Stimulated activated CD8-positive, alpha-beta memory T cell treated with anti-CD3 and anti-CD28 coated beads, Interleukin-15, amount 100 ng/mL, for 48 hours (primary cell): ENCODE measurements around the gene UBR3.

Experiments used
- DNase-seq, 2 donors: peaks; one replicate each; pipeline ENCODE4 v3.0.0-alpha.2; 2020; ENCODE audit warnings: low read depth in 2 of 2

UBR3 gene

DNA sequence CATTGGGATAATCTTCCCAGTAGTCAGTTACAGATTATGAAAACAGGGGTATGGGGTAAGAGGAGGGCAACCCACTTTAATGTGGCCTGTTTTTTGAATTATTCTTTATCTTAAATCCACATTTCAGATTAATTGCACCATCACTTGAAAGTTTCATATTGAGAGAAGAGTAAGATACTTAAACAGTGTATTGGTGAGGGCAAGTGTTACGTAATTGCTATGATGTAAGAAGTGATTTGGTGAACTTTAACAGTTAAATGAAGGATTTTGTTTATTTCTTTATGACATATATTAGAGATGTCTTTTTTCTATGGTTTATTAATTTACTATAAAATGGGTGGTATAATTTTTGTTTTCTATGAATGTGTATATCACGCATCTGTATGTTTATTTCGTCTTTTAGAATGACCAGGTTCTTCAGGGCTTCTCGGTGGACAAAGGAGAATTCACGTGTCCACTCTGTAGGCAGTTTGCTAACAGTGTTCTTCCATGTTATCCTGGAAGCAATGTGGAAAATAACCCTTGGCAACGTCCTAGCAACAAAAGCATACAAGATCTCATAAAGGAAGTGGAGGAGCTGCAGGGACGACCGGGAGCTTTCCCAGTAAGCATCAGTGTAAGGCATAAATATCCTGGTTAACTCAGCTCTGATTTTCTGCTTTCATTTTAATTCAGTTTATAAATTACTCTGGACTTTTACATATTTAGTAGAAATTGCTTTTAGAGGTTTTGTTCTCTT is 179.5 kb downstream of the UBR3 start:
- no peak for DNase-seq

DNA sequence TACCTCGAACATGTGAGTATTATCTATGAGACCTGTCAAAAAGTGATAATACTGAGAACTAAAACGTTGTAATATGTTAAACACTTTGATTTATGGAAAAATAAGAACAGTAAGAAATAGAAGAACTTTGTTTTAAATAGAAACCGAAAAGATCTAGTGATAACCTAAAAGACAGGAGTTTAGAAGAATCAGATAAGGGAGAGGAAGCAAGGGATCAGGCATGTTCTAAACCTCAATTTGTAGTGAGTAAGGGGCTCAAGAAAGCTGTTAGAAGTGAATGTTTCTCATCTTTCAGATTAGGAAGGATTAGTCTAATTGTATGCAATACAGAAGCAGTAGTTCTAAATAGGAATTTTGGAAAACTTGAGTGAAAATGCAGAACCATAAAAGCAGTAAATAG is 182.0 kb downstream of the UBR3 start:
- no peak for DNase-seq

DNA sequence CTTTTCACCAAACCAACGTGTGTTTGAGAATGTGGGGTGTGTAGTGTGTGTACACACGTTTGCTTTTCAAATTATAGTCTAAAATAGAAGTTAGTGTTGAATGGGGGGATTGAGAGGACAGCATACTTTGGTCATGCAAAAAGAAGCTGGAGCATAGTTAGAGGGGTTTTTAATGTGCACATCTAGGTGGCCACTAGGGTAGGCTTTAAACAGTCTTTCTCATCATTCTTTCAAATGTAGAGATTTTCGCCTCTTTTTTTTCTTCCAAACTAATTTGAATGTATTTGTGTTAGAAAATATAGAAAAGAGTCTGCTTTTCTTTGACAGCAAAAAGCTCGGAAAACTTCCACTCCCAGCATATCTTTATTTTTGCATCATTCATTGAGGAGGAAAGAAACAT is 185.5 kb downstream of the UBR3 start:
- no peak for DNase-seq

DNA sequence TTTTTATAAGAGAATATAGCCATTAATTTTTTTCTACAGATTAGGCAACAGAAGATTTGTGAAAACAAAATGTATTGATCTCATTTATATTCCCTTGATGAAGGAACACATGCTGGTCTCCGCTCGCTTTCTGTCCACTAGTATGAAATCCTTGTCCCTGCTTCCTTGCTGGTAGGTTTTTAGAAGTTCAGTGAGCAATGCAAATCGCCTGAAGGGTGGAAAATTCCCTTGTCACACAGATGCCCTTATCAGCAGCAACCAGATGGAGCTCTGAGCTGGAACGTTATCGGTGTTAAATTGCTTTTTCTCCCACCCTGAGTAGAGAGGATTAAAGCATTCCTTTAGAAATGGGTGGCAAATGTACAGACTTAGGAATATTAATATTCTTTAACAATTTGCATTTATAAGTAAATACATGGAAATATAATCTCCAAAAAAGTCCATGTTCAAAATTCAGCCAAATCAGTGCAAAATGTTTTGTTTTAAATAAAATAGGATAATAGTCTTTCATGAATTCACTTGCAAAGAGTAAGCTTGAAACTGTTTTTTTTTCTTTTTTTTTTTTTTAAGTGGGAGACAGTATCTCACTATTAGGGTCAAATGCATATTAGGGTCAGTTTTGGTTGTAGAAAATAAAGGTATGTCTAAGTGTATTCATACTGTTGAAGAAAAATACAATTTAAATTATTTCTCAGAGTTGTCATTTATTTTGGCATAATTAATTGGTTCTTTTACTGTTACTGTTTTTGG is 186.7 kb downstream of the UBR3 start:
- DNase-seq = no peak

DNA sequence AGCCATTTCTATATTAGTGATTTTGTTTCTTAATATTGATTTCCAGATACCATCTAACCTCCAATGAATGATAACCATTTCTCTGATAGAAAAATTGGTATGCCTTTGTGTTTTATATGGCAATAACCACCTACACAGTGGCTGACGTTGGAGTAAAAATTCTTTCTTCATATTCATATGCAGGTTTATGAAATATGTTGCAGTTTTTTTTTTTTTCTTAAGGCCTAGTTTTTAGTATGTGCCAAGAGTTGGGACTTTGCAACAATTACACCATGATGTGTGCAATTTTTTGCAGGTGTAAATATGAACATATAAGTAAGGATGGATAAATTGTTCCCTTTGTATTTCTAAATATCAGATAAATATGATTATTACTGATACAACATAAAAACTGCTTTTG is 187.5 kb downstream of the UBR3 start:
- DNase-seq = no peak

DNA sequence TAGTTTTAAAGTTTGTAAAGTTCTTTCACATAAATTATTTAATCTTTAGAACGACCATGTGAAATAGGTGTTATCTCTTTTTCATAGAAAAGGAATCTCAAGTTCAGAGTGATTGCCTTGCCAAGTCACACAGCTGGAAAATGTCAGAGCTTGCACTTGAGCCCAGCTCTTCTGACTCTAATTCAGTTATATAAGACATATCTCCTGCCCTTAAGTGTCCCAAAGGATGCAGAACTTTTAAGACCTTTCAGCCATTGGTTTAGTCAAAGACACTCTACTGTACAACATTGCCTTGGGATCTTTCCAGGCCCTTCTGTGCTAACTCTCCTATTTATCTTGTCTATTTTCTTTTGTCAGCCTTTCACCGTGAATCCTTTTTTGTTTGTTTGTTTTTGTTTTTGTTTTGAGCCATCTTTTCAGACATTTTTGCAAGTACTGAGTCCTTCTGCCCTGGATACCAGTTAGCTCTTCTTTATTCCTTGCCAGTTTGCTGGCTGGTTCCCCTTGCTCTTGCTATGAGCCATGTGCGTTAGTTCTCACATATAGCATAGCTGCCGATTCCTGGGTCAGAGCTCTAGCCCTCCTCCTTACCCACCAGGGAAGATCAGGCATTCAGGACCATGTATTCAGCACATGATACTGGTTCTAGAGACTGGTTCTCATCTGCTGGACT is 190.7 kb downstream of the UBR3 start:
- no peak for DNase-seq

DNA sequence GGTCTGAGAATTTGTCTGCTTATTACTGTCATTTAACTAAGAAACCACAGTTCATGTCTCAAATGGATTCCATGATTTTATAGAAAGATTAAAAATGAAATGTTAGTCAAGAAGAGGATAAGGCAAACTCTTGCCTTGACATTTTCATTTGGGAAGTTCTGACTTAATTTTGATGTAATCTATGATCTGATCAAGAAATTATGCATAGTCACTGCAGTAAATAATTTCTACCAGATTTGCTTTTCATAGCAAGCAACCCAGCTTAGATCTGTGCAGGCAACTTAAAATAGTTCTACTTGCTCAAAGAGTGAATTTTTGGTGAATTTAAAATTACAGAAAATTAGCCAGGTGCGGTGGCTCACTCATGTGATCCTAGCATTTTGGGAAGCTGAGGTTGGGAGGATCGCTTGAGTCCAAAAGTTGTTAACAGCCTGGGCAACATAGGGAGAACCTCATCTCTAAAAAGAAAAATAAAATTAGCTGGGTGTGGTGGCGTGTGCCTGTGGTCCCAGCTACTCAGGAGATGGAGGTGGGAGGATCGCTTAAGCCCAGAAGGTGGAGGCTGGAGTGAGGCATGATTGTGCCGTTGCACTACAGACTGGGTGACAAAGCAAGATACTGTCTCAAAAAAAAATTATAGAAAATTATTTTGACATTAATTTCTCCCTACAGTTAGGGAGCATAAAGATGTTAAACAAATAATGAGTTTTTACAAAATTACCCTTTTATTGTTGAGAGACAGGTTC is 192.0 kb downstream of the UBR3 start:
- no peak for DNase-seq

DNA sequence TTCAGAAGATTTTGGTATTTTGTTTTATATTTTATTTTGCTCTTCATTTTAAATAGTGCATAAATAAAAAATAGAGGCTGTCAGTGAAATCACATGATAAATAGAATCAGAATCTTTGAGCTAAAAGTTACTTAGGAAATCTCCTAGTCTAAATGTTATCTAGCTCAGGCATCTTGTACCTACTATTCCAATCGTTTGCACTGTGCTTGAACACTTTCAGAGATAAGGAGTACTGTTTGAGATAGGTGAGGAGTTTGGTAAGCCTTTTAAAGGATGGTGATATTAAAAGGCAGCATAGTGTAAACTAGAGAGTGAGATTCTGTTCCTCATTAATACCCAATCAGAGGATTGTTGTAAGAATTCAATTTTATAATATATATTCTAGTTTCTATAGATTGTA is 193.5 kb downstream of the UBR3 start:
- DNase-seq = no peak

DNA sequence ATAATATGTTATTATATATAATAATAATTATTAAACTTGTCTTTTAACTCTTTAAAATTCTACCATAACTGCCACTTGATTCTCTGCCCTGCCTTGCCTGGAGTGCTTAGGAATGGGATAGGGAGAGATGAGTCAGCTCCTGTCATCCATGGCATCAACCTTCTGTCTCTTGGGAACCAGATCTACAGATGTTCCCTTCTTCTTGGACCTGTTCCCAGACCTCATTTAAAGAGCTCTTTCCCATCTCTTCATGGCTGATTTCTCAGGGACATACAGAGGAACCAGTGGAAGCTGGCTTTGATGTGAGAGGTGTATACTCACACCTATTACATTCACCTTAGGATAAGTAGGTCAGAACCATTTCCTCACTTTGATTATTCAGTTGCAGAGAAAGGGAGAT is 195.4 kb downstream of the UBR3 start:
- no peak for DNase-seq

DNA sequence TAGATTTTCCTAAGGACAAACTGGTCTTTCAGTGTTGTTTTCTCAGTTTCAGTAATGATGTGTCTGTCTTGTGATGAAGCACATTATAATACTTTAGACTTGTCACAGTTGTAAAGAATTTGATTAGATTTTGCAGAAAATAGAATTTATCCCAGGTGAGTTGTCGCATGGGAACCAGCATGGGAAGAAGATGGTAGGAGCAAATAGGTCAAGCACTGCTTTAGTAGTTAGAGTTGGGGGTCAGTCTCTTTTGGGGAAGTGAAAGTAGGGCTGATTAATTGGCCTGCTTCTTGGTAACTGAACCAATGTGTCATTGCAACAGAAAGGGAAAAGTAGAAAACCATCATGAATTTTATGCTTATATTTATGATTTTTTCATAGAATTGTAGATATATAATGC is 197.5 kb downstream of the UBR3 start:
- DNase-seq = no peak

DNA sequence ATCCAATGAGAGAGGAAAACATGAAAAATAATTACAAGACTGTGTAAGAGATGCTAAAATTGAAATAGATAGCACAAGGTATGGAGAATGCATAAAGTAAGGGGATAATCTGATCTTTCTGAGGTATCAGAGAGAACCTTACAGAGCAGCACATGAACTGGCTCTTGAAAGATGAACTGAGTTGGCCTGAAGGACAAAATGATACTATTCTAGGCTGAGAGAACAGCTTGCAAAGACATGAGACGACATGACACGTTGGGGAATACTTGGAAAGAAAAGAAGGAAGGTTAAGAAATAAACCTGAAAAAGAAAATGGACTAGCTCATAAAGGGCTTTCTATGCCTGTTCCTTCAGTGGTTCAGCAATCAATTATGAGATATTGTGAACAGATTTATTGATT is 198.0 kb downstream of the UBR3 start:
- DNase-seq = no peak

DNA sequence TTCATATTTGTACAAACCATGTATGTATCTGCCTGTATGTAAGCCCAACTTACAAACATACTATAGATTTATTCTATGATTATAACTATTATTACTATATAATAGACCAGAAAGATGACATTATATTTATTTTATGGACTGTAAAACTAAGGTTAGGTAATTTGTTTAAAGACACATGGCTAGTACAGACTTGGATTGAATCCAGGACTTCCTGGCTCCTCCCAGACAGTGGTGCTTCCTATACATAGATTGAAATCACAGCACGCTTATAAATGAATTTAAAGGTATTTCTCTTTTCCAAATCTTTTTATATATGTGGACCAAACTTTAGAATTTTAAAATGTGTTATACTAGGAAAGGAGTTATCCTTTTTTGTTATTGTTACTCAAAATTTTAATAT is 199.1 kb downstream of the UBR3 start:
- no peak for DNase-seq

DNA sequence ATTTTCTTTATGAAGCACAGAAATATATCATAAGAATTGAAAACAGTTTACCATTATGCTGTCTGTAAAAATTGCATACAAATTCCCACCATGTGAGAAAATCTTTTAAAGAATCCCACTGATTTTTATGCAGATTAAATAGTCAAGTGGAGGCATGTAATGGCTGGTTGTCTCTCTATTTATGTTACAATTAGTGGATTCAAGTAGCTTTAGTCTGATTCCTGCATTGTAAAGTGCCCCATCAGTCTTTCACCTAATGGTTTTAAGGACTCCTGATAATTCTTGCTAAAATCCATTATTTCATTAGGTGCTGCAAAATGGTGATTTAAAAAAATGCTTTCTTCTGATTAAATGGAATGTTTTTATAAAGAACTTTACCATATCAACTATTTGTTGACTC is 202.3 kb downstream of the UBR3 start:
- DNase-seq = no peak

DNA sequence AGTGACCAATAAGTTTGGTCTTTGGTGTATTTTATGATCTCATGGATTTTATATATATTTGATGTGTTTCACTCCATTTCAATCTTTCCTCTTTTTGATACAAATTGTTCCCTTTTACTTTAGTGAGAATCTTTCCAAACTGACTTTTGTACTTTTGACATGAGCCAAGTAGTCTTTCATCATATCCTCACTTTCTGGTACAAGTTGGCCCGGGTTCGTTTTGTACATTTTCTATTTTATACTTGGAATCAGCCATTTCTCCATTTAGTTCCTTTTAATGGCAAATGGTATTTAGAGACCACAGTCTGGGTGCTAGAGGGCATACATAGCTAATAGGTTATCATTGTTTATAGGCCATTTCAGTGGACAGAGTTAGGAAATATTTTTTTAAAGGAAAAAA is 202.8 kb downstream of the UBR3 start:
- no peak for DNase-seq

DNA sequence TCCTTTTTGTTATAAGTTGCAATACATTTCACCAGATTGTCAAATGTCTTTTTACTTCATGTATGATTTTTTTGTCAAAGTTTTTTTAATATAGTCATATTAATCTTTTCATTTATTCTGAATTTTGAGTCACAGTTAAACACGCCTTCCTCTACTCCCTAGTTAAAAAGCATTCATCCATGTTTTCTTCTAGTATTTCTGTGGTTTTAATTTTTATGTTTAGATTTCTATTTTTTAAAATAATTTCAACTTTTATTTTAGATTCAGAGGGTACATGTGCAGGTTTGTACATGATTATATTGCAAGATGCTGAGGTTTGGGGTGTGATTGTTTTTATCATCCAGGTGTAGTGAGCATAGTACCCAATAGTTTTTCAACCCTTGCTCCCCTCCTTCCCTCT is 204.0 kb downstream of the UBR3 start:
- no peak for DNase-seq

DNA sequence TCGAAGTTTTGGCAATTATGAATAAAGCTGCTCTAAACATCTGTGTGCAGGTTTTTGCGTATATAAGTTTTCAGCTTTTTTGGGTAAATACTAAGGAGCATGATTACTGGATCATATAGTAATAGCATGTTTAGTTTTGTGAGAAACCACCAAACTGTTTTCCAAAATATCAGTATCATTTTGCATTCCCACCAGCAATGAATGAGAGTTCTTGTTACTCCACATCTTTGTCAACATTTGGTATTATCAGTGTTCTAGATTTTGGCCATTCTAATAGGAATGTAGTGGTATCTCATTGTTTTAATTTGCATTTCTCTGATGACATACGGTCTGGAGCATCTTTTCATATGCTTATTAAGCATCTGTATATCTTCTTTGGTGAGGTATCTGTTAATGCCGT is 207.3 kb downstream of the UBR3 start:
- no peak for DNase-seq

DNA sequence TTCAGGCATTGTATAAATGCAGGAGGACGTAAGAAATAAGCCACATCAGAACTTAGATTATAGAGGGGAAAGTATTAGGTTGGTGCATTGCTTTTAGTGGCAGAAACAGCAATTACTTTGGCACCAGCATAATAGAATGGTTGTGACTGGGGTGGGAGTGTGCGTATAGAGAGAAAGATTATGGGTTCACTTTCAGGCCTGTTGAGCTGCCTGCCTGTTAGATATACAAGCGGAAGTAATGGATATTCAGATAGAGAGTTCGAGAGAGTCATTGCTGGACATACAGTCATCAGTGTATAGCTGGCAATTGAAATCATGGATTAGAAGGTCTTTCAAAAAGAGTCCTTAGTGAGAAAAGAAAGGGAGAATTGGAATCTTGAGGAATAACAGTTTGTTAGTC is 211.5 kb downstream of the UBR3 start:
- no peak for DNase-seq

DNA sequence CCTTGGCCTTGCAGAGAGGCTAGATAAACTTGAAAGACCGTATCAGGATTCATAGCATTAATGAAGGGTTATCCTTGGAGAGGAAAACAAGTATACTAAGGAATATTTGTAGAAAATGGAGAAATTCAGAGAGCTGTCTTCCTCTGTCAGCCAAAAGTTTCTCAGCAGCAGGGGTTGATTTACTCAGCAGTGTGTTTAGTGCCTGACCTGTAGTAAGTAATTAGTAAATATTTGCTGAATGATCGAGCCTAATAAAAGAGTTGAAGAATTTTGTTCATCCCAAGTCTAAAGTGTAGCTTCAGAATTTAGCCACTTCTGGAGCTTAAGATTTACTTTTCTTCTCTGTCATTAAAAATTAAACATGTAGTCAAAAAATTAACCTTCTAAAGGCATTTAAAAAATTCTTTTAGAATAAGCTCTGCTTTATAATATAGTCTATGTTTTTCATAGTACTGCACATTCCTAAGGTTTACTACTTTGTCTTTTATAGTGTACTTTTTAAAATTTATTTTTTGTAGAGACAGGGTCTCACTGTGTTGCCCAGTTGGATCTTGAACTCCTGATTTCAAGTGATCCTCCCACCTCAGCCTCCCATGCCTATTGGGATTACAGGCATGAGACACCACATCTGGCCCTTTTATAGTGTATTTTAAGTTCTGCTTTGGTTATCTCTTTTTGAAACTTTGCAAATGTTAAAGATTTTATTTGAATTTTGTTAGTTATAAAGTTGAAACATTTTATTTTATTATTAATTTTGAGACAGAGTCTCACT is 212.3 kb downstream of the UBR3 start:
- no peak for DNase-seq

DNA sequence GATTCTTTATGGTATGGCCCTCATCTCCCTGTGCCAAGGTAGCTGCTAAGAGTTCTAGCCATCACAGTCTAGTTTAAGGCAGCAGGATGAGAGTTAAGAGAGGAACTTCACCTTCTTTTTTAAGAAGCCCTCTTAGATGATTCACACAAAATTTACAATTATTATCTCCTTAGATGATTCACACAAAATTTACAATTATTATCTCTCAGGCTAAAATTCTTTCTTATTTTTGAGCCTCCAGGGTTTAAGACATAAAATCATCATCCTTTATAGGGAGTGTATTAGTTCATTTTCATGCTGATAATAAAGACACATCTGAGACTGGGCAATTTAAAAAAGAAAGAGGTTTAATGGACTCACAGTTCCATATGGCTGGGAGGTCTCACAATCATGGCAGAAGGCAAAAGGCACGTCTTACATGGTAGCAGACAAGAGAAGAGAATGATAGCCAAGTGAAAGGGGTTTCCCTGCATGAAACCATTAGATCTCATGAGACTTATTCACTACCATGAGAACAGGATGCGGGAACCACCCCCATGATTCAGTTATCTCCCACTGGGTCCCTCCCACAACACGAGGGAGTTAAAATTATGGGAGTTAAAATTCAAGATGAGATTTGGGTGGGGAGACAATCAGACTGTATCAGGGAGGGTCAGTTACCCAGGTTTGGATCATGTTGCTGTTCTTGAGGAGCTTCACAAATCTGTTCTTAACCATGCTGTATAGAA is 217.7 kb downstream of the UBR3 start:
- DNase-seq = no peak

DNA sequence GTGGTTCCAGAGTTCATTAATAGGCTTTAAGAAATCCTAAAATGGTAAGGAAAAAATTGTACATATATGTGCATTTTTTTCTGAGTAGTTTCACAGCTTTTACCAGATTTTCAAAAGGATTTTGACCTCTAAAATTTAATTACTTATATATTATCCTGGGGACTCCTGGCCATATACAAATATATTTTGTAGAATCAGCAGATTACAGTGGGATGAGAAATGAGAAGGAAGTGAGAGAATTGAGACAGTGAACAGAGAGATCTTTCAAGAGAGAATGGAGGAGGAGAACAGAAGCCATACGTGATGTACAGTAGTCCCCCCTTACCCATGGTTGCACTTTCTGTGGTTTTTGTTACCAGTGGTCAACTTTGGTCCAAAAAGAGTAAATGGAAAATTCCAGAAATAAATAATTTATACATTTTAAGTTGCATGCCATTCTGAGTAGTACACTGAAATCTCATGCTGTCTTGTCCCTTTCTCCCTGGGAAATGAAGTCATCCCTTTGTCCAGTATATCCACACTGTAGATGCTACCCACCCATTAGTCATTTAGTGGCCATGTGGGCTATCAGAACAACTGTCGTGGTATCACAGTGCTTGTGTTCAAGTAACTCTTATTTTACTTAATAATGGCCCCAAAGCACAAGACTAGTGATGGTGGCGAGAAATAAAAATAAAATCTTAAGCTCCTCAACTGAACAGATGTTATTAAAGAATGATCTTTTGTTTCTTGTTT is 220.2 kb downstream of the UBR3 start:
- DNase-seq = no peak
